Activated T-cell treated with anti-CD3 and anti-CD28 coated beads, Interleukin-2, amount 50 U/mL, for 1 hour (primary cell): Measurements from ENCODE around the gene CNTNAP1.
A peak's percentile ranks its signal among the peaks of the same experiment; 100 is the strongest.

Experiments
- DNase-seq: peaks from one replicate; pipeline ENCODE4 v3.0.0-alpha.2; 2020

CNTNAP1 gene

GRCh38 chr17:42743595-42744282 is 61.4 kb downstream of the CNTNAP1 start:
- DNase-seq: no peak

- DNase-seq: no peak
Observed at GRCh38 chr17:42744283-42744805, 62.0 kb downstream of the CNTNAP1 start.

- peak; percentile 95 for DNase-seq
Observed at GRCh38 chr17:42744806-42745617, 62.7 kb downstream of the CNTNAP1 start, which contains the start of gene EZH1. TSS of gene EZH1 (minus strand) at chr17:42745040. CDS start at chr17:42728941, 16,099 bp downstream.

- no peak for DNase-seq
Observed at GRCh38 chr17:42748202-42748907, 66.0 kb downstream of the CNTNAP1 start.

GRCh38 chr17:42748908-42749798 is 66.8 kb downstream of the CNTNAP1 start:
- no peak for DNase-seq
